Measurements from ENCODE around the gene DOCK8. TPM values are rescaled to one million over a fixed set of nuclear protein-coding genes. Genes with fewer than 3 reads are reported as not detected.

The DOCK8 gene
- total RNA-seq, 1 donor: under 0.01 TPM

DNA sequence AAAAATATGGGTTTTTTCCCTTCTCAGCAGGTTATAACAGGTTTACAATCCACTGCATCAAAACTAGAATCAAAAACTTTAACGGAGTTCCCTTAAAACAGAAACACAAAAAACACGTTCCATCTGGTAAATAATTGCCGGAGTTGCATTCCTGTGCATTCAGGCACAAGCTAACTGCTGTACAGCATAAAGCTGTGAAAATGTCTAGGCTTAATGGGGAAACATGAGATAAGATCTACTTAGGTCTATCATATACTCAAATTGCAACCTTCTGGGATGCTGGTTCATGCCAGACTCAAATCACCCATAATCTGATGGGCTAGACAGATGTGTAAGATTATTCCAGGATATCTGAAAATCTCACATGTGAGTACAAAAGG, 265.3 kb downstream of the DOCK8 start:
- TF ChIP-seq, protein P1, sequence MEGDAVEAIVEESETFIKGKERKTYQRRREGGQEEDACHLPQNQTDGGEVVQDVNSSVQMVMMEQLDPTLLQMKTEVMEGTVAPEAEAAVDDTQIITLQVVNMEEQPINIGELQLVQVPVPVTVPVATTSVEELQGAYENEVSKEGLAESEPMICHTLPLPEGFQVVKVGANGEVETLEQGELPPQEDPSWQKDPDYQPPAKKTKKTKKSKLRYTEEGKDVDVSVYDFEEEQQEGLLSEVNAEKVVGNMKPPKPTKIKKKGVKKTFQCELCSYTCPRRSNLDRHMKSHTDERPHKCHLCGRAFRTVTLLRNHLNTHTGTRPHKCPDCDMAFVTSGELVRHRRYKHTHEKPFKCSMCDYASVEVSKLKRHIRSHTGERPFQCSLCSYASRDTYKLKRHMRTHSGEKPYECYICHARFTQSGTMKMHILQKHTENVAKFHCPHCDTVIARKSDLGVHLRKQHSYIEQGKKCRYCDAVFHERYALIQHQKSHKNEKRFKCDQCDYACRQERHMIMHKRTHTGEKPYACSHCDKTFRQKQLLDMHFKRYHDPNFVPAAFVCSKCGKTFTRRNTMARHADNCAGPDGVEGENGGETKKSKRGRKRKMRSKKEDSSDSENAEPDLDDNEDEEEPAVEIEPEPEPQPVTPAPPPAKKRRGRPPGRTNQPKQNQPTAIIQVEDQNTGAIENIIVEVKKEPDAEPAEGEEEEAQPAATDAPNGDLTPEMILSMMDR (IDR thresholded peaks at IDR 0.05; ENCODE audit: extremely low read depth, low read depth, low read length): no peak
- no peak overlapping the region for H2AFZ ChIP-seq (ENCODE audit: low read length)
- H3K36me3 ChIP-seq (ENCODE audit: insufficient read depth, low read length): no peaks in the 10 kb centered on the region
- H3K79me2 ChIP-seq (ENCODE audit: insufficient read depth, low read length): no peaks in the 10 kb centered on the region
- H3K4me2 ChIP-seq (ENCODE audit: insufficient read depth, low read length): no peak overlapping the region
- H3K4me3 ChIP-seq (ENCODE audit: insufficient read depth, low read length): no peak overlapping the region
- no peak overlapping the region for H3K27ac ChIP-seq (ENCODE audit: low read depth, low read length)
- H4K20me1 ChIP-seq (ENCODE audit: insufficient read depth, low read length): no peaks in the 10 kb centered on the region
- no peak for DNase-seq (ENCODE audit: insufficient read length, low spot score, missing footprints)
- H3K4me1 ChIP-seq (ENCODE audit: insufficient read depth, low read length): no peaks in the 10 kb centered on the region
- H3K9me3 ChIP-seq (ENCODE audit: low read depth, low read length): no peaks in the 10 kb centered on the region
- no peaks in the 10 kb centered on the region for H3K27me3 ChIP-seq (ENCODE audit: insufficient read depth, low read length)

DNA sequence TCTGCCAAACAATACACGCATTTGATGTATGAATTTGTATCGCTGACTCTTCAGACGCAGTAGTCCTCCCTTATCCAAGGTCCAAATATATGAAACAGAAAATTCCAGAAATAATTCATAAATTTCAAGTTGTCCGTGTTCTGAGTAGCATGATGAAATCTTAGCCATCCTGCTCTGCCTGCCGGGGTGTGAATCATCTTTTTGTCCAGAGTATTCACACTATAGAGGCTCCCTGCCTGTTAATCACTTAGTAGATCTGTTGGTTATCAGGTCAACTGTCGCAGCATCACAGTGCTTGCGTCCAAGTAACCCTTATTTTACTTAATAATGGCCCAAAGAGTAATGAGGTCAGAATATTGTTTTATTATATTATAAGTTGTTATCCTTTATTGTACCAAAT, 268.1 kb downstream of the DOCK8 start:
- no peak overlapping the region for H3K4me3 ChIP-seq (ENCODE audit: insufficient read depth, low read length)
- H3K9me3 ChIP-seq (ENCODE audit: low read depth, low read length): no peaks in the 10 kb centered on the region
- no peaks in the 10 kb centered on the region for H4K20me1 ChIP-seq (ENCODE audit: insufficient read depth, low read length)
- H3K27ac ChIP-seq (ENCODE audit: low read depth, low read length): no peak overlapping the region
- no peak overlapping the region for H2AFZ ChIP-seq (ENCODE audit: low read length)
- TF ChIP-seq, protein P1 (IDR thresholded peaks at IDR 0.05; ENCODE audit: extremely low read depth, low read depth, low read length): no peak
- no peak for DNase-seq (ENCODE audit: insufficient read length, low spot score, missing footprints)
- H3K27me3 ChIP-seq (ENCODE audit: insufficient read depth, low read length): no peaks in the 10 kb centered on the region
- no peak overlapping the region for H3K4me2 ChIP-seq (ENCODE audit: insufficient read depth, low read length)
- no peaks in the 10 kb centered on the region for H3K79me2 ChIP-seq (ENCODE audit: insufficient read depth, low read length)
- no peaks in the 10 kb centered on the region for H3K36me3 ChIP-seq (ENCODE audit: insufficient read depth, low read length)
- no peaks in the 10 kb centered on the region for H3K4me1 ChIP-seq (ENCODE audit: insufficient read depth, low read length)

DNA sequence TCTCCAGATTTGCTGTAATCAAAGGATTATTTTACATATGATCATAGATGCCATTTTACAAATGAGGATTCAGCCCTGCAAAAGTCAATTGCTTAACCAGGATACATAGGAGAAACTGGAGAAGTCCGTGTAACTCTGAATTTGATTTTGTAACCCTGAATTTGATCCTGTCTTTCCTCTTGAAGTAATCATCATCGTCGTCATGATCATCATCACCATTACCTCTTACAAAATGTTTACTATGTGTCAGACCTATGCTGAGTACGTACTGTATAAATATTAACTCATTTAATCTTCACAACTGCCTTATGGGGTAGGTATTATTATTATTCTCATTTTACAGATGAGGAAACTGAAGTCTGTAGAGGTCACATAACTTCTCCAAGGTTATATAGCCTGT, 271.5 kb downstream of the DOCK8 start:
- no peaks in the 10 kb centered on the region for H4K20me1 ChIP-seq (ENCODE audit: insufficient read depth, low read length)
- no peaks in the 10 kb centered on the region for H3K79me2 ChIP-seq (ENCODE audit: insufficient read depth, low read length)
- no peak overlapping the region for H2AFZ ChIP-seq (ENCODE audit: low read length)
- no peaks in the 10 kb centered on the region for H3K9me3 ChIP-seq (ENCODE audit: low read depth, low read length)
- H3K4me3 ChIP-seq (ENCODE audit: insufficient read depth, low read length): no peak overlapping the region
- H3K4me1 ChIP-seq (ENCODE audit: insufficient read depth, low read length): no peaks in the 10 kb centered on the region
- H3K27me3 ChIP-seq (ENCODE audit: insufficient read depth, low read length): no peaks in the 10 kb centered on the region
- no peak overlapping the region for H3K27ac ChIP-seq (ENCODE audit: low read depth, low read length)
- no peak overlapping the region for H3K4me2 ChIP-seq (ENCODE audit: insufficient read depth, low read length)
- TF ChIP-seq, protein P1 (IDR thresholded peaks at IDR 0.05; ENCODE audit: extremely low read depth, low read depth, low read length): no peak
- H3K36me3 ChIP-seq (ENCODE audit: insufficient read depth, low read length): no peaks in the 10 kb centered on the region
- DNase-seq (ENCODE audit: insufficient read length, low spot score, missing footprints): no peak

DNA sequence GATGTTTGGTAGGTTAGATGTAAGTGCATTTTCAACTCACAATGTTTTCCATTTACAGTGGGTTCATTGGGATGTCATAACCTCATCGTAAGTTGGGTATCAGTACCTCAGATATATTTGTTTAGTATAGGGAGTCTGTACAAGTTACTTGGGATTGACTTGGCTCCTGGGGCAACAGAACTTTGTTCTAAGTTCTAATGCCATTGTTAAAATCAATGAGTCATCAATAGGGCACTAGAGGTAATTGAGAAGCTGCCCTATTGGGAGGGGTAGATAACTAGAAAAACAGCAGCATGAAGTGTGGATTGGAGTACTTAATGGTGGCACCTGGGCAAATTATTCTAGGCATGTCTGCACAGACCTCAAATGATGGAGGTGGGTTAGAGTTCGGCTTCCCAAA, 272.8 kb downstream of the DOCK8 start:
- TF ChIP-seq, protein P1 (IDR thresholded peaks at IDR 0.05; ENCODE audit: extremely low read depth, low read depth, low read length): no peak
- Histone ChIP-seq H3K4me3 (ENCODE audit: insufficient read depth, low read length) (no peak overlapping the region), H3K27ac (ENCODE audit: low read depth, low read length) (no peak overlapping the region), H3K79me2 (ENCODE audit: insufficient read depth, low read length) (no peaks in the 10 kb centered on the region), H2AFZ (ENCODE audit: low read length) (no peak overlapping the region), H3K9me3 (ENCODE audit: low read depth, low read length) (no peaks in the 10 kb centered on the region), H3K27me3 (ENCODE audit: insufficient read depth, low read length) (no peaks in the 10 kb centered on the region), H3K4me1 (ENCODE audit: insufficient read depth, low read length) (no peaks in the 10 kb centered on the region), H3K36me3 (ENCODE audit: insufficient read depth, low read length) (no peaks in the 10 kb centered on the region), H3K4me2 (ENCODE audit: insufficient read depth, low read length) (no peak overlapping the region), H4K20me1 (ENCODE audit: insufficient read depth, low read length) (no peaks in the 10 kb centered on the region)
- no peak for DNase-seq (ENCODE audit: insufficient read length, low spot score, missing footprints)
